AG09309 (cell line): ENCODE measurements around the gene SLCO4A1.

Experiments
- DNase-seq: peaks from one replicate; pipeline ENCODE4 v3.0.0-alpha.2; 2010; ENCODE audit warnings: low read depth
- H3K4me3 ChIP-seq: 2 replicates; pipeline ENCODE4 v1.5.1; 2011; ENCODE audit warnings: mild to moderate bottlenecking, low read depth, low read length, moderate library complexity; ENCODE audit not compliant: control insufficient read depth
- TF ChIP-seq, protein P1 (sequence below): IDR thresholded peaks from 2 replicates; pipeline ENCODE4 v1.5.1; 2011; ENCODE audit warnings: mild to moderate bottlenecking, low read depth, low read length, inconsistent platforms; ENCODE audit not compliant: insufficient read depth, control insufficient read depth; ENCODE audit errors: missing control alignments

The SLCO4A1 gene

DNA sequence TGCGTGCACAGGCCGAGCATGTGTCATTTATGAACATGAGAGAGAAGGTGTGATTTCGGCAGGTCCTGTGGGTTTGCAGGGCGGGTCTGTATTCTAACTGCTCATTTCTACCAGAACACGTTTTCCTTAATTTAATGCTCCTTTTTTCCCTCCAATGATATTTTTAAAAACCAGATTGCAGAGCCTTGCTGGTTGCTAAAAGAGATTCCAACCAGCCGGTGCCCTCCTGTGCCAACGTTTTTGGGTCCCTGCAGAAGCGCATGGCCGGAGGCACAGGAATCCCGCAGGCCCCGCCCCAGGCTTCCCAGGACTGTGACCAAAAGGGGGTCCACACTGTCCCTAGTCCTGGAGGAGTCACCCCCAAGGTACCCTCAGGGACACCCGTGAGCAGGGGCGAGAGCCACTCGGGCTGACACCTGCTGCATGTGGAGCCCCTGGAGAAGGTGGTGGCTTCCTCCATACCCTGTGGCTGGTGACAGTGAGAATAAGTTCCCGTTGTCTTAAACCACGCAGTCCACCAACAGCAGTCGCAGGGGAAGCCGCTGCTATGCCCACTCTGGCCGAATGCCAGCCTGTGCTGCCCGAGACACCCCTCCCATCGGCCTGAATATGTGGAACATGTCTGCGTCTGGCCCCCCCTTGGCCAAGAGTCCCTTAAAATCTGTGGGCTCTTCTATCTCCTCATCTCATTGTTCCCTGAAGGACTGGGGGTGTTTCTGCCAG lies 50.7 kb downstream of the SLCO4A1 start:
- TF ChIP-seq, protein P1, sequence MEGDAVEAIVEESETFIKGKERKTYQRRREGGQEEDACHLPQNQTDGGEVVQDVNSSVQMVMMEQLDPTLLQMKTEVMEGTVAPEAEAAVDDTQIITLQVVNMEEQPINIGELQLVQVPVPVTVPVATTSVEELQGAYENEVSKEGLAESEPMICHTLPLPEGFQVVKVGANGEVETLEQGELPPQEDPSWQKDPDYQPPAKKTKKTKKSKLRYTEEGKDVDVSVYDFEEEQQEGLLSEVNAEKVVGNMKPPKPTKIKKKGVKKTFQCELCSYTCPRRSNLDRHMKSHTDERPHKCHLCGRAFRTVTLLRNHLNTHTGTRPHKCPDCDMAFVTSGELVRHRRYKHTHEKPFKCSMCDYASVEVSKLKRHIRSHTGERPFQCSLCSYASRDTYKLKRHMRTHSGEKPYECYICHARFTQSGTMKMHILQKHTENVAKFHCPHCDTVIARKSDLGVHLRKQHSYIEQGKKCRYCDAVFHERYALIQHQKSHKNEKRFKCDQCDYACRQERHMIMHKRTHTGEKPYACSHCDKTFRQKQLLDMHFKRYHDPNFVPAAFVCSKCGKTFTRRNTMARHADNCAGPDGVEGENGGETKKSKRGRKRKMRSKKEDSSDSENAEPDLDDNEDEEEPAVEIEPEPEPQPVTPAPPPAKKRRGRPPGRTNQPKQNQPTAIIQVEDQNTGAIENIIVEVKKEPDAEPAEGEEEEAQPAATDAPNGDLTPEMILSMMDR: no peak
- DNase-seq: no peak
- no peak overlapping the region for H3K4me3 ChIP-seq

DNA sequence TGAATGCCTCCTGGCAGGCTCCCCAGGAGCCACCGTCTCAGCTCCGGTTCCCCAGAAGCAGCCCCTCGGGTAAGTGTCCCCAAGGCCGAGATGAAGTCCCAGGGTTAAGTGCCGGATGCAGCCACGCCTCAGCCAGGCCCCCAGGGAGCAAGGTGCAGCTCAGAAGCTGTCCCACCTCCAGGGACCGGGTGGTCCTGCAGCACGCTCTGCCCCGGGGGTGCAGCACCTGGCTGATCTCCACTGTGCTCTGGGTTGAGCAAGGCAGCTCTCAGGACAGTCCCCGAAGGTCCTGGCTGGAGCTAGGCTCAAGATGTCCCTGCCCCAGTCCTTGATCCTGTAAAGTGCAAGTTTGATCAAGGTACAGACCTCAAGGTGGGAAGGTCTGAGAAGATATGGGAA lies 51.2 kb downstream of the SLCO4A1 start:
- TF ChIP-seq, protein P1: no peak
- H3K4me3 ChIP-seq: no peak overlapping the region
- no peak for DNase-seq

DNA sequence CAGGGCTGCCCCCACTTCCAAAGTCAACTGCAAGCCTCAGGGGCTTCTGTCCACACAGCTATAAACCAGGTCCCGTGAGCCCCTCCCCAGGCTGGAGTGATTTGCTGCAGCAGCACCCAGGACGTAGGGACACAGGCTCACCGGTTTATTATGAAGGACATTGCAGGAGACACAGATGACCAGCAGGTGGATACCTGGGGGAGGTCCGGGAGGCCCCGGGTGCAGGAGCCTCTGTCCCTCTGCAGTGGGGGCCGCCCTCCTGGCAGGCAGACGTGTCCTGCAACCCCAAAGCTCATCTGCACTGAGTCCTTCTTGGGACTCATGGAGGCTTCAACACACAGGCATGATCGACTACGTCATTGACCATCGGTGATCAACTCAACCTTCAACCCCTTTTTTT lies 51.8 kb downstream of the SLCO4A1 start:
- TF ChIP-seq, protein P1: no peak
- no peak for DNase-seq
- H3K4me3 ChIP-seq: no peak overlapping the region

DNA sequence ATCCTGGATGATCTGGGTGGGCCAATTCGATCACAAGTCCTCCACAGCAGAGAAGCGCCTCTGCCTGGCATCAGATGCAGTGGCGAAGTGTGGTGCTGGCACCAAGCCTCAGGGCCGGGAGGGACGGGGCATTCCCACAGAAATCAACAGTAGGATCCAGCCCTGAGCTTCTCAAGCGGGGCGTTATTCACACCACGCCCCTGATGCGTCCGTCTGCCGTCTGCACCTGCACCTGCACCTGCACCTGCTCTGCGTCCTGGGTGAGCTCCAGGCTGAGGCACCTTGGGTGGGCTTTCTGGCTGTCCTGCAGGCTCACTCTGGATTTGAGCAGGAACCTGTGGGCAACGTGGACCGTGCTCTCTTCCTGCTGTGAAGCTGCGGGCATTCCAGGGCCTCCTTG lies 52.6 kb downstream of the SLCO4A1 start:
- H3K4me3 ChIP-seq: no peak overlapping the region
- TF ChIP-seq, protein P1: no peak
- DNase-seq: no peak

DNA sequence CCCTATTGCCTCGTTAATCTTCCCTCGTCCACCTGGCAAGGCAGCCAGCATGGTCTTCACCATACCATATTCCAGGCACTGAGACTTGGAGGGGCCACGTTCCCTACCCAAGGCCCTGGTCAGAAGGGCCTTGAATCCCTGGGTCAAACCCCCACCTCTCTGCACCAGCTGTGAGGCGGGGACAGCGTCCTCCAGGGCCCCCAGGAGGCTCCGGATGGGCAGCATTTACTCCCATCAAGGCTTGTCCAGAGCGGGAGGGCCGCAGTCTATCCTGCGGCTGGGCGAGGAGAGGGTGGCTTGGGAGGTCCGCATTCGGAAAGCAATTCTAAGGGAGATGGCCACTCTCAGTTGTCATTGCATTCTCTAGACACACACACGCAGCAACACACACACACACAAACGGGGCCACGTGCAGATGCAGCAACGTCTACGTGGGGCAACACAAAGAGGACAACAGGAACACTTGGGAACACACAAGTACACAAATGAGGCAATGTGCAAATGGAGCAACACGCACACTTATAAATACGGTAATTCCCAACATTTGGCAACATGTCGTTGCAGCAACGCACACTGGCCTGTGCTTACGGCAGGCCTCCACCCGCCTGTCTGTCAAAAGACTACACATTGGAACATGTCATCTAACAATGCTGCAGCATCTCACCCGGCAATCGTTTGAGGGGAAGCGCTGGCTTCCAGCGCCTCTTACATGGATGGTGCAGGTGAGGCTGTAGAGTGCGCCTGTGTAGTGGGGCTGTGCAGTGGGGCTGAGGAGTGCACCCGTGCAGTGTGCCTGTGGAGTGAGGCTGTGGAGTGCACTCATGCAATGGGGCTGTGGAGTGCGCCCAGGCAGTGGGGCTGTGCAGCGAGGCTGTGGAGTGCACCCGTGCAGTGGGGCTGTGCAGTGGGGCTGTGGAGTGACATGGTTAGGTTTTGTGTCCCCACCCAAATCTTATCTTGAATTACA lies 53.4 kb downstream of the SLCO4A1 start:
- TF ChIP-seq, protein P1: no peak
- DNase-seq: no peak
- H3K4me3 ChIP-seq: no peak overlapping the region

DNA sequence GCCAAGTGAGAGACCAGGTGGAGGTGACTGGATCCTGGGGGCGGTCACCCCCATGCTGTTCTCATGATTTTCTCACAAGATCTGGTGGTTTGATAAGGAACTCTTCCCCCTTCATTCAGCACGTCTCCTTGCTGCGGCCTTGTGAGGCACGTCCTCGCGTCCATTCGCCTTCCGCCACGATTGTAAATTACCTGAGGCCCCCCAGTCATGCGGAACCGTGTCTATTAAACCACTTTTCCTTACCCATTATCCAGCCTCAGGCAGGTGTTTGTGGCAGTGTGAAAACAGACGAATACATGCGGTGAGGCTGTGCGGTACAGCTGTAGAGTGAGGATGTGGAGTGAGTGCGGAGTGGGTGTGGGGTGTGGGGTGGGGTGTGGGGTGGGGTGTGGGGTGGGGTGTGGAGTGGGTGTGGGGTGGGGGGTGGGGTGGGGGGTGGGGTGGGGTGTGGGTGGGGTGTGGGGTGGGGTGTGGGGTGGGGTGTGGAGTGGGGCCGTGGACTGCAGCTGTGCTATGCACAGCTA lies 54.2 kb downstream of the SLCO4A1 start:
- no peak for DNase-seq
- TF ChIP-seq, protein P1: no peak
- no peak overlapping the region for H3K4me3 ChIP-seq
